Neural cell (in vitro differentiated cells): ENCODE measurements around the gene OXT. TPM values are rescaled to one million over a fixed set of nuclear protein-coding genes. Genes with fewer than 3 reads are reported as not detected.
A peak's percentile ranks its signal among the peaks of the same experiment; 100 is the strongest.

ENCODE experiments used
- H2AFZ ChIP-seq: fragments of 200-600, 300-800 bp; sonication (generic), shearing (Covaris generic); 2 replicates; pipeline ENCODE4 v1.6.0; 2014; ENCODE audit warnings: low read depth, mild to moderate bottlenecking, antibody characterized with exemption, low read length, moderate library complexity
- H3F3A ChIP-seq: fragments of 200-600 bp; shearing (Covaris generic); 2 replicates; pipeline ENCODE4 v1.6.1; 2016; ENCODE audit warnings: mild to moderate bottlenecking, moderate library complexity, mixed read lengths, antibody characterized with exemption, low read length; ENCODE audit not compliant: insufficient read depth, poor library complexity, severe bottlenecking
- H3K27ac ChIP-seq: fragments of 200-600, 300-800 bp; sonication (generic), shearing (Covaris generic); 2 replicates; pipeline ENCODE4 v1.5.1; 2014; ENCODE audit warnings: mild to moderate bottlenecking, low read length, moderate library complexity
- H3K27me3 ChIP-seq: fragments of 300-800, 200-600 bp; sonication (generic), shearing (Covaris generic); 2 replicates; pipeline ENCODE4 v1.6.0; 2014; ENCODE audit warnings: mild to moderate bottlenecking, low read depth, low read length, moderate library complexity; ENCODE audit not compliant: insufficient read depth
- H3K36me3 ChIP-seq: fragments of 300-800, 200-600 bp; sonication (generic), shearing (Covaris generic); 2 replicates; pipeline ENCODE4 v1.5.1; 2014; ENCODE audit warnings: mild to moderate bottlenecking, antibody characterized with exemption, low read length, moderate library complexity; ENCODE audit not compliant: insufficient read depth
- H3K4me2 ChIP-seq: fragments of 300-800, 200-600 bp; sonication (generic), shearing (Covaris generic); 2 replicates; pipeline ENCODE4 v1.6.0; 2014; ENCODE audit warnings: mild to moderate bottlenecking, low read length
- H3K4me3 ChIP-seq: fragments of 300-800, 200-600 bp; sonication (generic), shearing (Covaris generic); 2 replicates; pipeline ENCODE4 v1.5.1; 2014; ENCODE audit warnings: mild to moderate bottlenecking, low read length, moderate library complexity
- H3K79me2 ChIP-seq: fragments of 200-600 bp; shearing (Covaris generic); replicated peaks from 2 replicates; pipeline ENCODE4 v1.6.0; 2014; ENCODE audit warnings: mild to moderate bottlenecking, low read length, moderate library complexity; ENCODE audit not compliant: insufficient read depth
- H3K9ac ChIP-seq: fragments of 300-800, 200-600 bp; sonication (generic), shearing (Covaris generic); 2 replicates; pipeline ENCODE4 v1.6.1; 2016; ENCODE audit warnings: mild to moderate bottlenecking, low read length, mixed read lengths
- H3K9me2 ChIP-seq: fragments of 200-600 bp; shearing (Covaris generic); 2 replicates; pipeline ENCODE4 v1.6.1; 2016; ENCODE audit warnings: mild to moderate bottlenecking, low read length, mixed read lengths; ENCODE audit not compliant: insufficient read depth
- H3K9me3 ChIP-seq: fragments of 200-600, 300-800 bp; sonication (generic), shearing (Covaris generic); 2 replicates; pipeline ENCODE4 v1.6.1; 2016; ENCODE audit warnings: mild to moderate bottlenecking, mixed run types, low read length, moderate library complexity, mixed read lengths
- H4K20me1 ChIP-seq: fragments of 200-600 bp; shearing (Covaris generic); 2 replicates; pipeline ENCODE4 v1.6.1; 2016; ENCODE audit warnings: mild to moderate bottlenecking, mixed run types; ENCODE audit not compliant: insufficient read depth
- CTCF ChIP-seq: fragments of 450-650 bp; IDR thresholded peaks from 2 replicates; pipeline ENCODE4 v1.5.1; 2014; ENCODE audit warnings: antibody characterized with exemption, mild to moderate bottlenecking, moderate library complexity; ENCODE audit not compliant: poor library complexity, severe bottlenecking
- EP300 ChIP-seq: fragments of 450-650 bp; conservative IDR thresholded peaks from 2 replicates; pipeline ENCODE4 v1.6.1; 2014; ENCODE audit warnings: antibody characterized with exemption, mild to moderate bottlenecking, moderate library complexity; ENCODE audit not compliant: poor library complexity, severe bottlenecking
- EZH2 ChIP-seq: fragments of 200-600, 300-800 bp; shearing (Covaris generic), sonication (generic); IDR thresholded peaks from 2 replicates; pipeline ENCODE4 v1.6.1; 2014; ENCODE audit warnings: antibody characterized with exemption, low read length, borderline replicate concordance, mild to moderate bottlenecking; ENCODE audit not compliant: insufficient read depth, poor library complexity, severe bottlenecking
- MXI1 ChIP-seq: fragments of 450-650 bp; conservative IDR thresholded peaks from 2 replicates; pipeline ENCODE4 v1.6.1; 2014; ENCODE audit warnings: antibody characterized with exemption, mild to moderate bottlenecking; ENCODE audit not compliant: poor library complexity, severe bottlenecking
- POLR2AphosphoS5 ChIP-seq: IDR thresholded peaks from 2 replicates; pipeline ENCODE4 v1.6.1; 2012
- RAD21 ChIP-seq: fragments of 450-650 bp; conservative IDR thresholded peaks from 2 replicates; pipeline ENCODE4 v1.6.1; 2014; ENCODE audit warnings: antibody characterized with exemption, mild to moderate bottlenecking, moderate library complexity
- SMC3 ChIP-seq: fragments of 450-650 bp; conservative IDR thresholded peaks from 2 replicates; pipeline ENCODE4 v1.6.1; 2014; ENCODE audit warnings: antibody characterized with exemption, mild to moderate bottlenecking, moderate library complexity; ENCODE audit not compliant: poor library complexity
- TAF1 ChIP-seq: IDR thresholded peaks from 2 replicates; pipeline ENCODE4 v1.6.1; 2012; ENCODE audit warnings: low read depth
- polyA plus RNA-seq: library from polyadenylated mRNA; depleted of rRNA; stranded (reverse); fragments of >200 nt; gene quantifications from 2 replicates; pipeline ENCODE4 v1.2.3, GENCODE V29; 2014
- TF ChIP-seq, protein P1 (sequence below): IDR thresholded peaks from 2 replicates; pipeline ENCODE4 v1.6.1; 2012; ENCODE audit warnings: borderline replicate concordance

OXT gene
- polyA plus RNA-seq, 1 donor from 2014 or later, result not detected

GRCh38 chr20:3115190-3116107 is 44.0 kb downstream of the OXT start:
- TF ChIP-seq EP300, result no peak
- TF ChIP-seq, protein P1, sequence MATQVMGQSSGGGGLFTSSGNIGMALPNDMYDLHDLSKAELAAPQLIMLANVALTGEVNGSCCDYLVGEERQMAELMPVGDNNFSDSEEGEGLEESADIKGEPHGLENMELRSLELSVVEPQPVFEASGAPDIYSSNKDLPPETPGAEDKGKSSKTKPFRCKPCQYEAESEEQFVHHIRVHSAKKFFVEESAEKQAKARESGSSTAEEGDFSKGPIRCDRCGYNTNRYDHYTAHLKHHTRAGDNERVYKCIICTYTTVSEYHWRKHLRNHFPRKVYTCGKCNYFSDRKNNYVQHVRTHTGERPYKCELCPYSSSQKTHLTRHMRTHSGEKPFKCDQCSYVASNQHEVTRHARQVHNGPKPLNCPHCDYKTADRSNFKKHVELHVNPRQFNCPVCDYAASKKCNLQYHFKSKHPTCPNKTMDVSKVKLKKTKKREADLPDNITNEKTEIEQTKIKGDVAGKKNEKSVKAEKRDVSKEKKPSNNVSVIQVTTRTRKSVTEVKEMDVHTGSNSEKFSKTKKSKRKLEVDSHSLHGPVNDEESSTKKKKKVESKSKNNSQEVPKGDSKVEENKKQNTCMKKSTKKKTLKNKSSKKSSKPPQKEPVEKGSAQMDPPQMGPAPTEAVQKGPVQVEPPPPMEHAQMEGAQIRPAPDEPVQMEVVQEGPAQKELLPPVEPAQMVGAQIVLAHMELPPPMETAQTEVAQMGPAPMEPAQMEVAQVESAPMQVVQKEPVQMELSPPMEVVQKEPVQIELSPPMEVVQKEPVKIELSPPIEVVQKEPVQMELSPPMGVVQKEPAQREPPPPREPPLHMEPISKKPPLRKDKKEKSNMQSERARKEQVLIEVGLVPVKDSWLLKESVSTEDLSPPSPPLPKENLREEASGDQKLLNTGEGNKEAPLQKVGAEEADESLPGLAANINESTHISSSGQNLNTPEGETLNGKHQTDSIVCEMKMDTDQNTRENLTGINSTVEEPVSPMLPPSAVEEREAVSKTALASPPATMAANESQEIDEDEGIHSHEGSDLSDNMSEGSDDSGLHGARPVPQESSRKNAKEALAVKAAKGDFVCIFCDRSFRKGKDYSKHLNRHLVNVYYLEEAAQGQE, result no peak
- TF ChIP-seq CTCF, result peak; percentile 81
- TF ChIP-seq MXI1, result no peak
- no peak for TF ChIP-seq TAF1
- TF ChIP-seq SMC3, result peak; percentile 76
- TF ChIP-seq RAD21, result peak; percentile 62
- TF ChIP-seq EZH2, result no peak
- no peak for TF ChIP-seq POLR2AphosphoS5
- H3K27me3 ChIP-seq, result no peaks in the 10 kb centered on the region
- no peak overlapping the region for H3K9ac ChIP-seq
- no peaks in the 10 kb centered on the region for H3K79me2 ChIP-seq
- H3F3A ChIP-seq, result no peaks in the 10 kb centered on the region
- no peak overlapping the region for H2AFZ ChIP-seq
- no peak overlapping the region for H3K27ac ChIP-seq
- H3K4me3 ChIP-seq, result no peak overlapping the region
- no peaks in the 10 kb centered on the region for H3K36me3 ChIP-seq
- no peaks in the 10 kb centered on the region for H3K9me3 ChIP-seq
- H3K9me2 ChIP-seq, result no peaks in the 10 kb centered on the region
- H3K4me2 ChIP-seq, result no peak overlapping the region
- no peaks in the 10 kb centered on the region for H4K20me1 ChIP-seq

DNA sequence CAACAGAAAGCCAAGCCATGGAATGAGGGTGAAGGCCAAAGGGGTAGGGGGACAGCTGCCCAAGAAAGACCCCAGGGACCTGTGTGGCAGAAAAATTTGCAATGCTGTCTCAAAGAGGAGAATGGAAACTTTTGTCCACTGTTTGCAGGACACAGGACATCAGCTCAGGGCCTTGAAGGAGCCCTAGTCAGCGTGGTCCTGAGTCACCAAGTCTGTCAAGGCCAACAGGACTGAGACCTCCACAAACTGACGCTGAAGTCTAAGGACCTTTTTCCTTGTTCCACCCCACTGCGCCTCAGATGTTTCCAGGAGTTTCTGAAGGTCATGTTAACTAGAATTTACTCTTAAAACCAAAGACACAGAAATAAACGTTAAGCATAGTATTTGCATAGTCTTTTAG is 44.9 kb downstream of the OXT start:
- no peaks in the 10 kb centered on the region for H3K9me2 ChIP-seq
- no peak overlapping the region for H3K27ac ChIP-seq
- no peak overlapping the region for H3K4me3 ChIP-seq

More for the DNA sequence above, 44.9 kb downstream of the OXT start:
- peaks cover under 1% of the 10 kb centered on the region for H3K36me3 ChIP-seq
- no peaks in the 10 kb centered on the region for H3K9me3 ChIP-seq
- no peak overlapping the region for H3K9ac ChIP-seq
- H4K20me1 ChIP-seq, result no peaks in the 10 kb centered on the region
- TF ChIP-seq CTCF (no peak), TAF1 (no peak), SMC3 (no peak), MXI1 (no peak), RAD21 (no peak), EZH2 (no peak), POLR2AphosphoS5 (no peak), EP300 (no peak)
- TF ChIP-seq, protein P1, result no peak
- no peaks in the 10 kb centered on the region for H3K27me3 ChIP-seq
- no peaks in the 10 kb centered on the region for H3F3A ChIP-seq
- no peak overlapping the region for H2AFZ ChIP-seq
- H3K4me2 ChIP-seq, result no peak overlapping the region
- H3K79me2 ChIP-seq, result no peaks in the 10 kb centered on the region
